IMR-90 (cell line): ENCODE measurements around the gene ATP5PD.

Experiments used
- BHLHE40 ChIP-seq: fragments of 150-350 bp; IDR thresholded peaks from 2 replicates; pipeline ENCODE4 v1.6.1; 2016; ENCODE audit warnings: mild to moderate bottlenecking, low read depth, low read length
- CEBPB ChIP-seq: IDR thresholded peaks from 2 replicates; pipeline ENCODE4 v1.6.1; 2012; ENCODE audit warnings: low read depth, low read length, improper control_type of control experiment
- ELK1 ChIP-seq: fragments of 150-350 bp; IDR thresholded peaks from 2 replicates; pipeline ENCODE4 v1.6.1; 2016; ENCODE audit warnings: low read depth, mild to moderate bottlenecking, low read length, moderate library complexity, borderline replicate concordance
- FOS ChIP-seq: fragments of 150-350 bp; IDR thresholded peaks from 2 replicates; pipeline ENCODE4 v1.6.1; 2016; ENCODE audit warnings: low read depth, low read length
- MAZ ChIP-seq: IDR thresholded peaks from 2 replicates; pipeline ENCODE4 v1.6.1; 2012; ENCODE audit warnings: low read depth, mild to moderate bottlenecking, low read length, improper control_type of control experiment, moderate library complexity, borderline replicate concordance
- MXI1 ChIP-seq: IDR thresholded peaks from 2 replicates; pipeline ENCODE4 v1.6.1; 2012; ENCODE audit warnings: low read depth, mild to moderate bottlenecking, low read length, moderate library complexity, borderline replicate concordance
- NFE2L2 ChIP-seq: fragments of 150-350 bp; IDR thresholded peaks from 2 replicates; pipeline ENCODE4 v1.6.1; 2016; ENCODE audit warnings: low read depth, mild to moderate bottlenecking, low read length
- POLR2A ChIP-seq: IDR thresholded peaks from 2 replicates; pipeline ENCODE4 v1.6.1; 2012; ENCODE audit warnings: mild to moderate bottlenecking, low read depth, low read length
- RAD21 ChIP-seq: IDR thresholded peaks from 2 replicates; pipeline ENCODE4 v1.6.1; 2012; ENCODE audit warnings: low read length, improper control_type of control experiment
- RCOR1 ChIP-seq: IDR thresholded peaks from 2 replicates; pipeline ENCODE4 v1.6.1; 2012; ENCODE audit warnings: mild to moderate bottlenecking, low read length, improper control_type of control experiment; ENCODE audit not compliant: insufficient replicate concordance
- SMC3 ChIP-seq: fragments of 150-350 bp; IDR thresholded peaks from 2 replicates; pipeline ENCODE4 v1.6.1; 2016; ENCODE audit warnings: low read depth, mild to moderate bottlenecking, antibody characterized with exemption, low read length, moderate library complexity
- USF2 ChIP-seq: fragments of 150-350 bp; IDR thresholded peaks from 2 replicates; pipeline ENCODE4 v1.6.1; 2017; ENCODE audit warnings: mild to moderate bottlenecking, antibody characterized with exemption, low read length, low read depth
- TF ChIP-seq, protein P1 (sequence below): conservative IDR thresholded peaks from 2 replicates; pipeline ENCODE4 v1.5.1; 2012; ENCODE audit warnings: mild to moderate bottlenecking, low read depth, low read length, improper control_type of control experiment

- TF ChIP-seq SMC3 (no peak), BHLHE40 (no peak), ELK1 (no peak), FOS (no peak), POLR2A (no peak), USF2 (no peak), MAZ (no peak), CEBPB (no peak), RAD21 (no peak), RCOR1 (no peak), MXI1 (no peak), NFE2L2 (no peak)
- TF ChIP-seq, protein P1, sequence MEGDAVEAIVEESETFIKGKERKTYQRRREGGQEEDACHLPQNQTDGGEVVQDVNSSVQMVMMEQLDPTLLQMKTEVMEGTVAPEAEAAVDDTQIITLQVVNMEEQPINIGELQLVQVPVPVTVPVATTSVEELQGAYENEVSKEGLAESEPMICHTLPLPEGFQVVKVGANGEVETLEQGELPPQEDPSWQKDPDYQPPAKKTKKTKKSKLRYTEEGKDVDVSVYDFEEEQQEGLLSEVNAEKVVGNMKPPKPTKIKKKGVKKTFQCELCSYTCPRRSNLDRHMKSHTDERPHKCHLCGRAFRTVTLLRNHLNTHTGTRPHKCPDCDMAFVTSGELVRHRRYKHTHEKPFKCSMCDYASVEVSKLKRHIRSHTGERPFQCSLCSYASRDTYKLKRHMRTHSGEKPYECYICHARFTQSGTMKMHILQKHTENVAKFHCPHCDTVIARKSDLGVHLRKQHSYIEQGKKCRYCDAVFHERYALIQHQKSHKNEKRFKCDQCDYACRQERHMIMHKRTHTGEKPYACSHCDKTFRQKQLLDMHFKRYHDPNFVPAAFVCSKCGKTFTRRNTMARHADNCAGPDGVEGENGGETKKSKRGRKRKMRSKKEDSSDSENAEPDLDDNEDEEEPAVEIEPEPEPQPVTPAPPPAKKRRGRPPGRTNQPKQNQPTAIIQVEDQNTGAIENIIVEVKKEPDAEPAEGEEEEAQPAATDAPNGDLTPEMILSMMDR: no peak
Measured at GRCh38 chr17:74992223-74992622, 54.5 kb downstream of the ATP5PD start.
